Measurements from ENCODE around the gene SLC37A4.
"Not testable (repeated sequence)": the region's sequence is repeated elsewhere in the genome, so short reads cannot be mapped to it uniquely, and the experiment has no call there.

SLC37A4 gene

DNA sequence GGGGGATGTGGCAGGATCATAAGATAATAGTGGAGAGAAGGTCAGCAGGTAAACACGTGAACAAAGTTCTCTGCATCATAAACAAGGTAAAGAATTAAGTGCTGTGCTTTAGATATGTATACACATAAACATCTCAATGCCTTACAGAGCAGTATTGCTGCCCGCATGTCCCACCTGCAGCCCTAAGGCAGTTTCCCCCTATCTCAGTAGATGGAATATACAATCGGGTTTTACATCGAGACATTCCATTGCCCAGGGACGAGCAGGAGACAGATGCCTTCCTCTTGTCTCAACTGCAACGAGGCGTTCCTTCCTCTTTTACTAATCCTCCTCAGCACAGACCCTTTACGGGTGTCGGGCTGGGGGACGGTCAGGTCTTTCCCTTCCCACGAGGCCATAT, 8.8 kb upstream of the SLC37A4 start:
- not testable (repeated sequence) for H3K36me3 ChIP-seq (ENCODE audit: insufficient read depth, low read length); H3K4me3 ChIP-seq (ENCODE audit: low read length); H3K4me2 ChIP-seq (ENCODE audit: low read length); H3K9ac ChIP-seq (ENCODE audit: low read depth, low read length); H3K4me1 ChIP-seq (ENCODE audit: control insufficient read depth, insufficient read depth, low read length); H3K27me3 ChIP-seq (ENCODE audit: control insufficient read depth, insufficient read depth, low read length); H3K9me3 ChIP-seq (replicated peaks; ENCODE audit: low read length)

DNA sequence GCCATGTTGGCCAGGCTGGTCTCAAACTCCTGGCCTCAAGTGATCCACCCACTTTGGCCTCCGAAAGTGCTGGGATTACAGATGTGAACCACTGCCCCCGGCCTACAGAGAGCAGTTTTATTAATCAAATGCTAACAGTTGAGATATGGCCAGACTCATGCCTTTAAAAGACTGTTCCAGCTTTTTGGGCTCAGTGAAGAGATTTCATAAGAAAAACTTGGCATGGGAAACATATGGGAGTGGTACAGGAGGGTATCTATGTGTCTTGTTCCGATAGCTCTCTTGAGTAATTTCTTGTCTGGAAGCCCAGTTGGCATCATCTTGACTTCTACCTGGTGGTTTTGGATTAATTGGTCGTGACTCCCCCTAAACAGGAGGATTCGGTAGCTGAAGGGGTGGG, 8.2 kb upstream of the SLC37A4 start:
- H3K9me3 ChIP-seq (replicated peaks; ENCODE audit: low read length) = no peaks in the 10 kb centered on the region
- no peak overlapping the region for H3K9ac ChIP-seq (ENCODE audit: low read depth, low read length)
- no peak overlapping the region for H3K4me2 ChIP-seq (ENCODE audit: low read length)
- no peaks in the 10 kb centered on the region for H3K36me3 ChIP-seq (ENCODE audit: insufficient read depth, low read length)
- H3K4me3 ChIP-seq (ENCODE audit: low read length) = no peak overlapping the region
- no peaks in the 10 kb centered on the region for H3K4me1 ChIP-seq (ENCODE audit: control insufficient read depth, insufficient read depth, low read length)
- no peaks in the 10 kb centered on the region for H3K27me3 ChIP-seq (ENCODE audit: control insufficient read depth, insufficient read depth, low read length)

DNA sequence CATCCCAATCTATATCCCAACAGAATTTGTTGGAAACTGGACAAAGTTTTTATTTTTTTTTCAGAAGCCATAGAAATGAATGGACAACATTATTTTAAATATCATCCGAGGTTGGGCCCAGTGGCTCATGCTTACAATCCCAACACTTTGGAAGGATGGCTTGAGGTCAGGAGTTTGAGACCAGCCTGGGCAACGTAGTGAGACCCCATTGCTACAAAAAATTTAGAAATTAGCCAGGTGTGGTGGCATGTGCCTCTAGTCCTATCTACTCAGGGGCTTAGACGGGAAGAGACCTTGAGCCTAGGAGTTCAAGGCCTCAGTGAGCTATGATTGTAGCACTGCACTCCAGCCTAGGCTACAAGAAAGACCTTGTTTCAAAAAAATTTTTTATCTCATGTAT, 4.1 kb upstream of the SLC37A4 start:
- H3K4me3 ChIP-seq (ENCODE audit: low read length) = no peak overlapping the region
- no peak overlapping the region for H3K4me2 ChIP-seq (ENCODE audit: low read length)
- no peak overlapping the region for H3K9ac ChIP-seq (ENCODE audit: low read depth, low read length)
- no peaks in the 10 kb centered on the region for H3K36me3 ChIP-seq (ENCODE audit: insufficient read depth, low read length)
- H3K9me3 ChIP-seq (replicated peaks; ENCODE audit: low read length) = no peaks in the 10 kb centered on the region
- H3K27me3 ChIP-seq (ENCODE audit: control insufficient read depth, insufficient read depth, low read length) = no peaks in the 10 kb centered on the region
- H3K4me1 ChIP-seq (ENCODE audit: control insufficient read depth, insufficient read depth, low read length) = peaks cover 5% of the 10 kb centered on the region

DNA sequence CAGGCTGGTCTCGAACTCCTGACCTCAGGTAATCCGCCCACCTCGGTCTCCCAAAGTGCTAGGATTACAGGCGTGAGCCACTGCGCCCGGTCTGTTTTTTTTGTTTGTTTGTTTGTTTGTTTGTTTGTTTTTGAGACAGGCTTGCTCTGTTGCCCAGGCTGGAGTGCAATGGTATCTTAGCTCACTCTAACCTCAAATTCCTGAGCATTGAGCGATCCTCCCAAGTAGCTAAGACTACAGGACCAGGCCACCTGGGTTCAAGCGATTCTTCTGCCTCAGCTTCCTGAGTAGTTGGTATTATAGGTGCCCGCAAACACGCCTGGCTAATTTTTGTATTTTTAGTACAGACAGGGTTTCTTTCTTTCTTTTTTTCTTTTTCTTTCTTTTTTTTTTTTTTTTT, 2.7 kb upstream of the SLC37A4 start:
- not testable (repeated sequence) for H3K9ac ChIP-seq (ENCODE audit: low read depth, low read length); H3K9me3 ChIP-seq (replicated peaks; ENCODE audit: low read length); H3K4me3 ChIP-seq (ENCODE audit: low read length); H3K4me2 ChIP-seq (ENCODE audit: low read length); H3K36me3 ChIP-seq (ENCODE audit: insufficient read depth, low read length); H3K27me3 ChIP-seq (ENCODE audit: control insufficient read depth, insufficient read depth, low read length)
- H3K4me1 ChIP-seq (ENCODE audit: control insufficient read depth, insufficient read depth, low read length) = peaks cover 11% of the 10 kb centered on the region

DNA sequence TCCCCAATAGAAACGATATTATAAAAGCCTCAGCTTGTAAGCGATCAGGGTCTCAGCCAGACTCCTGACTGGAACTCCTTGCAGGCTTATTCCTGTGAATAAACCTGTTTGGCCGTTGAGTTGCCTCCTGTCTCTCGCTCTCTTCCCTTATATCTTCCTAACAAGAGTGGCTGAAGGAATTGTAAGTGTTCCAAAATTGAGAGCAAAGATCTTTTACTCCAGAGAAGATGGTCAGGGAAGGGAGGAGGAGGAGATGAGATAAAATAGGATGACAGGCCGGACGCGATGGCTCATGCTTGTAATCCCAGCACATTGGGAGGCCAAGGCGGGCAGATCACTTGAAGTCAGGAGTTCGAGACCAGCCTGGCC, 1.2 kb upstream of the SLC37A4 start:
- Histone ChIP-seq H3K27me3 (ENCODE audit: control insufficient read depth, insufficient read depth, low read length) (no peaks in the 10 kb centered on the region), H3K36me3 (ENCODE audit: insufficient read depth, low read length) (no peaks in the 10 kb centered on the region), H3K4me3 (ENCODE audit: low read length) (no peak overlapping the region), H3K4me1 (ENCODE audit: control insufficient read depth, insufficient read depth, low read length) (peaks cover 11% of the 10 kb centered on the region), H3K9ac (ENCODE audit: low read depth, low read length) (no peak overlapping the region), H3K9me3 (replicated peaks; ENCODE audit: low read length) (no peaks in the 10 kb centered on the region), H3K4me2 (ENCODE audit: low read length) (no peak overlapping the region)

DNA sequence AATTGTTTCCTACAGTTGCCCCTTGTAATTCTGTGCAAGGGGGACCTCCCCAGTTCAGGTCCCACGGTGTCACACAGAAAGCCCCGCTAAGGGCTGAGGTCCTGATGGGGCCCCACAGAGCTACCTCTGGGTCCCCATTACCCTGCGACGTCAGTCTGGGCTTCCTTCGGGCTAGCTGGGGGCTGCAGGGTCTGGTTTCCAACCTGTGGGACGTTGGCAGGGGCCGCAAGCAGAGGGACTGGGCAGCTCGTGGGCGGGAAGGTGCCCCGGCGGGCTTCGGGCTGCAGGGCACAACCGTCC, 698 bp downstream of the SLC37A4 start:
- peaks cover 11% of the 10 kb centered on the region for H3K4me1 ChIP-seq (ENCODE audit: control insufficient read depth, insufficient read depth, low read length)
- peak overlapping the region; percentile 68 for H3K9ac ChIP-seq (ENCODE audit: low read depth, low read length)
- peak overlapping the region; percentile 96 for H3K4me2 ChIP-seq (ENCODE audit: low read length)
- no peaks in the 10 kb centered on the region for H3K9me3 ChIP-seq (replicated peaks; ENCODE audit: low read length)
- peak overlapping the region; percentile 81 for H3K4me3 ChIP-seq (ENCODE audit: low read length)
- peaks cover 6% of the 10 kb centered on the region for H3K36me3 ChIP-seq (ENCODE audit: insufficient read depth, low read length)
- H3K27me3 ChIP-seq (ENCODE audit: control insufficient read depth, insufficient read depth, low read length) = no peaks in the 10 kb centered on the region

DNA sequence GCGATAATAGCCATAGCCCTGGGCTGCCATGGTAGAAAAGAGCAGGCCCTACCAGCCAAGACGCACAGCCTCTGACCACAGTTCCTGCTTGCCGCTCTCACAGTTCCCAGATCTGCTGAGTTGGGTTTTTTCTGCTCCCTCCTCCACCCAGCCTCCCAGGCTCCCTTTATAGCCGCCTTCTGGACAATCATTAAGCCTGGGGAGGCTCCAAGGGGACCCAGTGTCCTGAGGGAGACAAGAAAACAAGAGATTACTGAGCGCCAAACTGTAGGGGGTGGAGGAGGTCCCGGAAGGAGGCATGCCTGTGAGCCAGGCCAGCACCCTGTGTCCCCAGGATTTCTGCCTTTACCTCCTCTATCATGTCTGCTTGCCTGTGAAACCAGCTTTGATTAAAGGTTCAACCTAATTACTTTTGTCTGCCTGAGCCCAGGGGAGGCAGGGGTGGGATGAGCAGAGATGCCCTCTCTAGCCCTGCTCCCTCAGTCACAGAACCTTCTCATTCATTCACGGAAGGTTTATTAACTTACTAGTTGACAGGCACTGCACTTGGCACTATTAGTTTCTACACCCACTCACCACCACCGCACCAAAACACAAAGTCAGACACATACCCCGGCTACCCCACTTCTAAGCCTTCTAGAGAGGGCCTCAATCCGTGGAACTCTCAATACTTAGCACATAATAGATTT, 1.2 kb downstream of the SLC37A4 start:
- no peaks in the 10 kb centered on the region for H3K27me3 ChIP-seq (ENCODE audit: control insufficient read depth, insufficient read depth, low read length)
- peak overlapping the region; percentile 96 for H3K4me2 ChIP-seq (ENCODE audit: low read length)
- H3K4me1 ChIP-seq (ENCODE audit: control insufficient read depth, insufficient read depth, low read length) = peaks cover 11% of the 10 kb centered on the region
- peak overlapping the region; percentile 81 for H3K4me3 ChIP-seq (ENCODE audit: low read length)
- H3K36me3 ChIP-seq (ENCODE audit: insufficient read depth, low read length) = peaks cover 11% of the 10 kb centered on the region
- H3K9me3 ChIP-seq (replicated peaks; ENCODE audit: low read length) = no peaks in the 10 kb centered on the region
- peak overlapping the region; percentile 68 for H3K9ac ChIP-seq (ENCODE audit: low read depth, low read length)

DNA sequence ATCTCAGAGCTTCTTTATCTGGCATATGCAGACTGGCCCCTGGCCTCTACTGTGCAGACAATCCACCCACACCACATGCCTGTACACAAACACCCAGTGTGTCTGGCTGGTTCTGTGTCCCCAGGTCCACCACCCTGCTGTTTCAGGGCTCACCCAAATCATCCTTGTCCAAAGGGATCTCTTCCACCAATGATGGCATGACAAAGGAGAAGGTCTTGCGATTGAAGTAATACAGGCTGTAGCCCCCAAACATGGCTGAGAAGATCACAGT, 1.7 kb downstream of the SLC37A4 start:
- no peak overlapping the region for H3K9ac ChIP-seq (ENCODE audit: low read depth, low read length)
- no peaks in the 10 kb centered on the region for H3K9me3 ChIP-seq (replicated peaks; ENCODE audit: low read length)
- H3K4me1 ChIP-seq (ENCODE audit: control insufficient read depth, insufficient read depth, low read length) = peaks cover 11% of the 10 kb centered on the region
- no peaks in the 10 kb centered on the region for H3K27me3 ChIP-seq (ENCODE audit: control insufficient read depth, insufficient read depth, low read length)
- no peak overlapping the region for H3K4me2 ChIP-seq (ENCODE audit: low read length)
- peaks cover 16% of the 10 kb centered on the region for H3K36me3 ChIP-seq (ENCODE audit: insufficient read depth, low read length)
- H3K4me3 ChIP-seq (ENCODE audit: low read length) = no peak overlapping the region

DNA sequence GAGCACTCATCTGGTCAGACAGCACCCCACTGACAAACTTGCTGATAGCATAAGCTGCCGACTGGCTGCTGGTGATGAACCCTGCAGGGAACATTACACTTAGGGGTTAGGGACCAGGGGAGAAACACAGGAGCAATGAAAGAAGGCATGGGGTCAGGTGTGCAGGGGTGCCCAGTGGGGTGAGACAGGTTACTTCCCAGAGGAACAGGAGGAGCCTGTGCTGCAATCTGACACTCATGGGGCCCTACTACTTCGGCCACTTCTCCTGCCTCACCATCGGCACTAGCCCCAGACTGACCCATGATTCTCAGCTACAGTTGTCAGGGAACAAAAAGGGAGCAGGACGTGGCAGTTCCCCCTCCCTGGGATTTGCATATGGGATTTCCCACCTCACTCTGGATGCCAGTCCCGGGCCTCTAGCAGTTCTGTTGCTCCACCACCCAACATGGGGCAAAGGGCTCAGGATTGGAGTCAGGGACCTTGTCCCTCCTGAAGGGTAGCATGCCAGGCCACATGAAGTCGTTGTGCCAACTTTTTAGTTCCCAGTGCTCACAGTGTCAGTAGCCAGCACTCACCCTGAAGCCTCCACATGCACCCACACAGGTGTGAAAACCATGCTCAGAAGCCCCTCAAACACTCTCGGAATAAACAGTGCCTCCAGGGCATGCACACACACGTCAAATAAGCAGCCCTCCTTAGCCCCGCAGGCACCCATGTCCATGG, 2.2 kb downstream of the SLC37A4 start:
- Histone ChIP-seq H3K4me1 (ENCODE audit: control insufficient read depth, insufficient read depth, low read length) (peaks cover 13% of the 10 kb centered on the region), H3K4me2 (ENCODE audit: low read length) (no peak overlapping the region), H3K4me3 (ENCODE audit: low read length) (no peak overlapping the region), H3K9me3 (replicated peaks; ENCODE audit: low read length) (no peaks in the 10 kb centered on the region), H3K9ac (ENCODE audit: low read depth, low read length) (no peak overlapping the region), H3K27me3 (ENCODE audit: control insufficient read depth, insufficient read depth, low read length) (no peaks in the 10 kb centered on the region), H3K36me3 (ENCODE audit: insufficient read depth, low read length) (peaks cover 21% of the 10 kb centered on the region)

DNA sequence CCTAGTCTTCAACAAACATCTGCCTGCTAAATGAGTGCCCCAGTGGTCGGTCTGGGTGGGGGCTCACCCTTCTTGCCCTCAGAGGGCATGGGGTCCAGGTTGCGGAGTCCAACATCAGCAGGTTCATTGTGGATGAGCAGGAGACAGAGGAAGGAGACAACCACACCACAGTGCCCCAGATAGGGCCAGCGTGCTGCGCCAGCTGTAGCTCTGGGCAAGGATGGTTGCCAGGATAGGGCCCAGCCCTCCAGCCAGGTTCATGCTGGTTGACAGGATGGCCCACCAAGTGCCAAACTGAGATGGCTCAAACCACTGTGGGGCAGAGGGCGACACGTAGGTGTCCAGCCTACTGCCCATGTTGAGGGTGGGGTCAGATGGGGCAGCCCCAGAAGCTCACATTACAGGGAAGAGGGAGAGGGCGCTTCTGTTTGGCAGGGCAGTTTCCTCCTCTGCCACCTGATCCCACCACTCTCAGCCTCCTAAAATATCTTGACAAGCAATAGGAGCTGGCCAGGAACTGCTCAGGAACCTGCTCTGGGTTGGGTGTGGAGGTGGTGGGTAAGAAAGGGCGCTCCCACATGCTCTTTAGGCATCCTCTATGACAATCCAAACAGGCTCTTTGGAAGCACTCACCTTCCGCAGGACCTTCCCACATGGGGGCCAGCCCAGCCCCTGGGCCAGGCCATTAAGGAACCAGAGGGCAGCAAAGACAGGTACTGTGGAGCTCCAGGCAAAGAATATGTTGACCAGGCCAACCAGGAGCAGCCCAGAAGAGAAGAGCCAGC, 2.9 kb downstream of the SLC37A4 start:
- peaks cover 28% of the 10 kb centered on the region for H3K36me3 ChIP-seq (ENCODE audit: insufficient read depth, low read length)
- no peak overlapping the region for H3K9ac ChIP-seq (ENCODE audit: low read depth, low read length)

DNA sequence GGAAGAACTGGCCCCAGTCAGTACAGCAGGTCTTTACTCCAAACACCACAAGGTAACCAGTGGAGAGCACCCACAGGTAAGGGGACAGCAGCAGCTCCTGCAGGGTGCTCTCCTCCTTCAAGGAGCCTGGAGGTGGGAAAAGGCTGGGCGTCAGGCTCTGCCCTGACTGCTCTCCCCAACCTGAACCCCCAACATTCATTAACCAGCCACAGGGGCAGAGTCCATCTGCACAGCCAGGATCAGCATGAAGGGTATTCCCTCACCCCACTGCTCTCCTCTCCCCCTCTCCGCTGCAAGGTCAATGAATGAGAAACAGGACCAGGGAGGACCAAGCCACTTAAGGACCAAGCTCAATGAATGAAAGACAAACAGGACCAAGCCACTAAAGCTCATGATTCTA, 3.7 kb downstream of the SLC37A4 start:
- no peaks in the 10 kb centered on the region for H3K9me3 ChIP-seq (replicated peaks; ENCODE audit: low read length)
- H3K27me3 ChIP-seq (ENCODE audit: control insufficient read depth, insufficient read depth, low read length) = no peaks in the 10 kb centered on the region
- peaks cover 28% of the 10 kb centered on the region for H3K36me3 ChIP-seq (ENCODE audit: insufficient read depth, low read length)
- peaks cover 13% of the 10 kb centered on the region for H3K4me1 ChIP-seq (ENCODE audit: control insufficient read depth, insufficient read depth, low read length)
- no peak overlapping the region for H3K4me2 ChIP-seq (ENCODE audit: low read length)
- no peak overlapping the region for H3K9ac ChIP-seq (ENCODE audit: low read depth, low read length)
- no peak overlapping the region for H3K4me3 ChIP-seq (ENCODE audit: low read length)

More for the DNA sequence above, 2.9 kb downstream of the SLC37A4 start:
- H3K9me3 ChIP-seq (replicated peaks; ENCODE audit: low read length) = no peaks in the 10 kb centered on the region
- peaks cover 13% of the 10 kb centered on the region for H3K4me1 ChIP-seq (ENCODE audit: control insufficient read depth, insufficient read depth, low read length)
- H3K4me2 ChIP-seq (ENCODE audit: low read length) = no peak overlapping the region
- no peak overlapping the region for H3K4me3 ChIP-seq (ENCODE audit: low read length)
- no peaks in the 10 kb centered on the region for H3K27me3 ChIP-seq (ENCODE audit: control insufficient read depth, insufficient read depth, low read length)

Data from skeletal muscle satellite cell (primary cell).